GM18951 (cell line): Measurements from ENCODE around the gene DENND2A.
"Not testable (repeated sequence)": the region's sequence is repeated elsewhere in the genome, so short reads cannot be mapped to it uniquely, and the experiment has no call there.

ENCODE experiments used
- POLR2A ChIP-seq: IDR thresholded peaks from 4 replicates; pipeline ENCODE4 v1.6.1; 2011; ENCODE audit warnings: mild to moderate bottlenecking; ENCODE audit not compliant: insufficient read length, insufficient read depth; ENCODE audit errors: extremely low read depth
- in situ Hi-C: fragments of 300-500 bp; cut with MboI; formaldehyde crosslinking; loops from one replicate; pipeline ENCODE4 v1.12.0; 2022; ENCODE audit warnings: low sequenced_read_pairs, mixed read lengths, inconsistent platforms; ENCODE audit not compliant: unreplicated experiment

DENND2A gene

GRCh38 chr7:140512317-140513000 is 128.2 kb downstream of the DENND2A start:
- no peak for TF ChIP-seq POLR2A
- in situ Hi-C loops = loop anchor here (25.0 kb wide), 1 partner anchor 500 kb away; the partner anchor contains the start of gene MRPS33

GRCh38 chr7:140509789-140510188 is 130.8 kb downstream of the DENND2A start:
- TF ChIP-seq POLR2A = no peak
- in situ Hi-C loops = loop anchor here (25.0 kb wide), 1 partner anchor 503 kb away; the partner anchor contains the start of gene MRPS33

GRCh38 chr7:140507556-140507955 is 133.1 kb downstream of the DENND2A start:
- in situ Hi-C loops = loop anchor here (25.0 kb wide), 1 partner anchor 505 kb away; the partner anchor contains the start of gene MRPS33

GRCh38 chr7:140506788-140507464 is 133.7 kb downstream of the DENND2A start:
- in situ Hi-C loops = loop anchor here (25.0 kb wide), 1 partner anchor 505 kb away; the partner anchor contains the start of gene MRPS33
- TF ChIP-seq POLR2A = no peak

- TF ChIP-seq POLR2A = no peak
- in situ Hi-C loops = loop anchor here (25.0 kb wide), 1 partner anchor 510 kb away; the partner anchor contains the start of gene MRPS33
Observed at GRCh38 chr7:140501966-140502365, 138.6 kb downstream of the DENND2A start.

GRCh38 chr7:140497807-140498206 is 142.8 kb downstream of the DENND2A start:
- in situ Hi-C loops = not testable (repeated sequence)

- no peak for TF ChIP-seq POLR2A
- in situ Hi-C loops = no loop called here
Observed at GRCh38 chr7:140497241-140497769, 143.3 kb downstream of the DENND2A start.

- in situ Hi-C loops = no loop called here
- TF ChIP-seq POLR2A = no peak
Observed at GRCh38 chr7:140495514-140496097, 145.0 kb downstream of the DENND2A start.

- in situ Hi-C loops = no loop called here
- no peak for TF ChIP-seq POLR2A
Observed at GRCh38 chr7:140494867-140495266, 145.7 kb downstream of the DENND2A start.

- in situ Hi-C loops = no loop called here
- TF ChIP-seq POLR2A = no peak
Observed at GRCh38 chr7:140489026-140489359, 151.6 kb downstream of the DENND2A start.

GRCh38 chr7:140485500-140486265 is 154.9 kb downstream of the DENND2A start:
- in situ Hi-C loops = no loop called here

GRCh38 chr7:140484951-140485499 is 155.6 kb downstream of the DENND2A start:
- in situ Hi-C loops = no loop called here
- no peak for TF ChIP-seq POLR2A

More at GRCh38 chr7:140485500-140486265, 154.9 kb downstream of the DENND2A start:
- no peak for TF ChIP-seq POLR2A

- in situ Hi-C loops = no loop called here
- TF ChIP-seq POLR2A = no peak
Observed at GRCh38 chr7:140484479-140484878, 156.1 kb downstream of the DENND2A start.
